Coronary artery (tissue), 2 donors: ENCODE data around the gene FANCM.

Source experiments
- DNase-seq: peaks from one replicate; pipeline ENCODE4 v3.0.0-alpha.2; 2017; ENCODE audit warnings: low spot score
- H3K27ac ChIP-seq, 2 donors: fragments of 200-600 bp; sonication (generic); one replicate each; pipeline ENCODE4 v1.5.1; 2016 to 2019
- H3K4me3 ChIP-seq: fragments of 200-600 bp; sonication (generic); 2 replicates; pipeline ENCODE4 v1.5.1; 2016; ENCODE audit warnings: mild to moderate bottlenecking, moderate library complexity
- TF ChIP-seq, protein P1 (sequence below): fragments of 200-600 bp; sonication (generic); IDR thresholded peaks from one replicate; pipeline ENCODE4 v1.5.1; 2019; ENCODE audit warnings: antibody characterized with exemption

Gene FANCM

DNA sequence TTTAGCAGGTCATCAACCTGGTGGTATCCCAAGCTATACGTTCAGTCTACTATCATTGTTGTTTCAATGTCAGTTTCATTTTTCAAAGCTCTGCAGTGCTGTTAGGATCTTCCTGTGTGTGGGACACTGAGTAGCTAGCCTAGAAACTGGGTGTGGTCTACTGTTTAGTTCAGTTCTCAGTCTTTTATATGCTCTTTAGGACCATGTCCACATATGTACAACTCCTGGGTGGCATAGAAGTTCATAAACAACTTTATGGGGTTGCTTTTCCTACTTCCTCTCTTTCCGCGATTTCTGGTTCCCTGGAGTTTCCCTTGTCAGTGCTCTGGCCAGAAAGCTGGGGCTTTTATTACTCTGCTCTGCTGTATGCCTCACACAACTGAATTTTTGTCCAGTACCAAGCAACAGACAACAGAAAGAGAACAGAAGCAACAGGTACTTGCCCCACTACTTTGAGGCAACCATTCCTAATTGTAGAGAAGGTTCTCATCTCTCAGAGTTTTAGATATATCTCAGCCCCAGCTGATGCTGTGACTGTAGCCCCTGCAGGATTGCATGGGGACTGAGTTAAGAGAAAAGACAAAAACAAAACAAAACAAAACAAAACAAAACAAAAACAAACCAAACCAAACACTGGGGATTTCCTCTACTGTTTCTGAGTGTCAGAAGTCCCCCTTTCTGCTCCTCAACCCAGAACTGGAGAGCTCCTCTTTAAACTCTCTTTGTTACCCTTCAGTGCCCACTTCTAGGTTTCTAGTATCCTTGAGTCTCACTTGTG lies 86.9 kb downstream of the FANCM start:
- TF ChIP-seq, protein P1, sequence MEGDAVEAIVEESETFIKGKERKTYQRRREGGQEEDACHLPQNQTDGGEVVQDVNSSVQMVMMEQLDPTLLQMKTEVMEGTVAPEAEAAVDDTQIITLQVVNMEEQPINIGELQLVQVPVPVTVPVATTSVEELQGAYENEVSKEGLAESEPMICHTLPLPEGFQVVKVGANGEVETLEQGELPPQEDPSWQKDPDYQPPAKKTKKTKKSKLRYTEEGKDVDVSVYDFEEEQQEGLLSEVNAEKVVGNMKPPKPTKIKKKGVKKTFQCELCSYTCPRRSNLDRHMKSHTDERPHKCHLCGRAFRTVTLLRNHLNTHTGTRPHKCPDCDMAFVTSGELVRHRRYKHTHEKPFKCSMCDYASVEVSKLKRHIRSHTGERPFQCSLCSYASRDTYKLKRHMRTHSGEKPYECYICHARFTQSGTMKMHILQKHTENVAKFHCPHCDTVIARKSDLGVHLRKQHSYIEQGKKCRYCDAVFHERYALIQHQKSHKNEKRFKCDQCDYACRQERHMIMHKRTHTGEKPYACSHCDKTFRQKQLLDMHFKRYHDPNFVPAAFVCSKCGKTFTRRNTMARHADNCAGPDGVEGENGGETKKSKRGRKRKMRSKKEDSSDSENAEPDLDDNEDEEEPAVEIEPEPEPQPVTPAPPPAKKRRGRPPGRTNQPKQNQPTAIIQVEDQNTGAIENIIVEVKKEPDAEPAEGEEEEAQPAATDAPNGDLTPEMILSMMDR: no peak
- no peak overlapping the region for H3K27ac ChIP-seq
- H3K4me3 ChIP-seq: no peak overlapping the region
- DNase-seq: no peak

DNA sequence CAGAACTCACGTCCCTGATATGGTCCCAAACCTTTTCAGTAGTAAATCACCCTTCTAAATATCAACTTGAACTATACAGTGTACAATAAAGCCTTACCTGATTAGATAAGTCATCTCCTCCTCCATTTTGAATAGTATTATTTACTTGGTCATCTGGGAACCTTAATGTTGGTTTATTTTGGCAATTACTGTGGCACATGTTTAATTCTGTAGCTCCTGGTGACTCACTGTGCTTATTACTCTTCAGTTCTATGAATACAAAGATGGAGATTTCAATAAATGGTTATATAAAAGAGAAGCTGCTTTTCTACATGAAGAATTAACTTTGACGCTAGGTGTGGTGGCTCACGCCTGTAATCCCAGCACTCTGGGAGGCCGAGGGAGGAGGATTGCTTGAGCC lies 91.8 kb downstream of the FANCM start:
- no peak for DNase-seq
- TF ChIP-seq, protein P1: no peak
- no peak overlapping the region for H3K27ac ChIP-seq
- H3K4me3 ChIP-seq: no peak overlapping the region

DNA sequence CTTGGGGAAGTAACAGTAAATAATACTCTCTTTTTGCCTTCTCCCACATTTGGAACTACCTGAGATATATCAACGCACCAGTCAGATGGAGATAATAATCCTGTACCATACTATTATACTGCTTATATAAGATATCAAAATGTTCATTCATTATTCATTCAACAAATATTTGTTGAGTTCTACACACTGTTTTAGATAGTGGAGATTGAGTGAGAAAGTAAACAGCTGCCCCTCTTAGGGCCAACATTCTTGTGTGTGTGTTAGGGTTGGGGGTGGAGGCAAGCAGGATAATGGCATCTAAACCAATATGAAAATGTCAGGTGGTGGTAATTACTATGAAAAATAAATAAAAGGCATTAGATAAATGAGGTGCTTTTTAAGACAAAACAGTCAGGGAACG lies 103.3 kb downstream of the FANCM start:
- TF ChIP-seq, protein P1: no peak
- DNase-seq: no peak
- Histone ChIP-seq H3K27ac (no peak overlapping the region), H3K4me3 (no peak overlapping the region)

DNA sequence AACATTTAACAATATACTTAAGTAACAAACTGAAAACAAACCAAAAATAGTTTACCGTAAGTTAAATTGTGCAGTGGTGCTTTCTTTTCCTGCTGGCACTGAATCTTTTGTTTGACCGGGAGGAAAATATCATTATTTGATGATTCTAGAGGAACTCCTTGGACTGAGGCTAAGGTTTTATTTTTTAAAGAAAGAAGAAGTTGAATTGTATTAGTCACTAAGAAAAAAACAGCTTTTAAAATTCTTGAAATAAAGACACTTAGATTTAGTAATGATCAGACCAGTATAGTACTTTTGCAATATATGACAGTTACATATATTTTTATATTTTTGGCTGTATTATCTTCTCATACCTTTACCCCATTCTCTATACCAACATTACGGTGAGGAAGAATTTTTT lies 107.0 kb downstream of the FANCM start:
- Histone ChIP-seq H3K4me3 (peak overlapping the region; percentile 15), H3K27ac (no peak overlapping the region)
- TF ChIP-seq, protein P1: no peak
- DNase-seq: no peak

DNA sequence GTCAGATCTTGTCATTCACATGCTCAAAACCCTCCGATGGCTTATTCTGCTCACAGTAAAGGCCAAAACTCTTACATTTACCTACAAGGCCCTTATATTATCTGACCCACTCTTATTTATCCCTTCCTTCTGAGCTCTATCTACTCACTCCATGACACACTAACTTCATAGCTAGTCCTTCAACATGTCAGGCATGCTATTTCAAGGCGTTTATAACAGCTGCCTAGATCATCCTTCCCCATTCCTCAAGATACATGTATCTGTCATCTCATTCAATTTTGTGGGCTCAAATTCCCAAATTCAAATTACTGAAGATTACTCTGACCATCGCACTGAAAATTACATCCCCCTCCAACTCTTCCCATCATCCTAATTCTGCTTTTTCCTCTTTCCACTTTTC lies 110.4 kb downstream of the FANCM start:
- TF ChIP-seq, protein P1: no peak
- Histone ChIP-seq H3K4me3 (no peak overlapping the region), H3K27ac (no peak overlapping the region)
- DNase-seq: no peak

DNA sequence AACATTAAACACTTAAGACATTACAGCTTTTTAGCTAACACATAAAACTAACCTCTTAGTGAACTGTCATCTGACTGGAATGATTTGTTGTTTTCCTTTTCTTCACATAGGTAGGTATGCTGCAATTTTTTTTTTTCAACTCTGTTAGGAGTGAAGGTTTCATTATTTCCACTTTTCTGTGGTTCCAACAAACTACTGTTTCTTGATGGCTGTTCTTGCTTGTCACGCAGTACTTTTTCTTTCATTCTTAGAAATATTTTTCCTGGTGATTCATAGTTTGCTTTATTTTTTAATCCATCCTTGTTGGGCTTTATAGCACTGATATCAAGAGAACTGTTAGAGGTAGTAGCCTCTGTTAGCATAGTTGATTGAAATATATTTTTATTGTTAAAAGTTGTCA lies 111.0 kb downstream of the FANCM start:
- TF ChIP-seq, protein P1: no peak
- Histone ChIP-seq H3K4me3 (no peak overlapping the region), H3K27ac (no peak overlapping the region)
- no peak for DNase-seq

DNA sequence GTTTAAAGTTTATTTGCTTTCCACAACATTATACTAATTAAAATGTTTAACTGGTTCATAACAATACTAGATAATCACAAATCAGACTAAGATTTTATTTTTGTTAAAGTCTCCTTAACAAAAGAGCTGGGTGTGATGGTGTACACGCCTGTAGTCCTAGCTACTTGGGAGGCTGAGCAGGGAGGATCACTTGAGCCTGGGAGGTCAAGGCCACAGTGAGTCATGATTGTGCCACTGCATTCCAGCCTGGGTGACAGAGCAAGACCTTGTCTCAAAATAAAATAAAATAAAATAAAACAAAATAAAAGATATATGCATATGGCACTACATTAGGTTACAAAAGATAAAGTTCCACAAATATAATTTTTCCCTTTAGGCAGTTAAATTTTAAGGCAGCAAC lies 111.7 kb downstream of the FANCM start:
- TF ChIP-seq, protein P1: no peak
- DNase-seq: no peak
- H3K4me3 ChIP-seq: no peak overlapping the region
- no peak overlapping the region for H3K27ac ChIP-seq
